HG02588 (cell line): ENCODE measurements around the gene KRT35.

ENCODE experiments used
- ATAC-seq: cut with Tn5 transposase; IDR thresholded peaks from one replicate; pipeline ENCODE4 v1.9.1; 2021; ENCODE audit warnings: mild to moderate bottlenecking, moderate library complexity; ENCODE audit not compliant: unreplicated experiment

KRT35 gene

DNA sequence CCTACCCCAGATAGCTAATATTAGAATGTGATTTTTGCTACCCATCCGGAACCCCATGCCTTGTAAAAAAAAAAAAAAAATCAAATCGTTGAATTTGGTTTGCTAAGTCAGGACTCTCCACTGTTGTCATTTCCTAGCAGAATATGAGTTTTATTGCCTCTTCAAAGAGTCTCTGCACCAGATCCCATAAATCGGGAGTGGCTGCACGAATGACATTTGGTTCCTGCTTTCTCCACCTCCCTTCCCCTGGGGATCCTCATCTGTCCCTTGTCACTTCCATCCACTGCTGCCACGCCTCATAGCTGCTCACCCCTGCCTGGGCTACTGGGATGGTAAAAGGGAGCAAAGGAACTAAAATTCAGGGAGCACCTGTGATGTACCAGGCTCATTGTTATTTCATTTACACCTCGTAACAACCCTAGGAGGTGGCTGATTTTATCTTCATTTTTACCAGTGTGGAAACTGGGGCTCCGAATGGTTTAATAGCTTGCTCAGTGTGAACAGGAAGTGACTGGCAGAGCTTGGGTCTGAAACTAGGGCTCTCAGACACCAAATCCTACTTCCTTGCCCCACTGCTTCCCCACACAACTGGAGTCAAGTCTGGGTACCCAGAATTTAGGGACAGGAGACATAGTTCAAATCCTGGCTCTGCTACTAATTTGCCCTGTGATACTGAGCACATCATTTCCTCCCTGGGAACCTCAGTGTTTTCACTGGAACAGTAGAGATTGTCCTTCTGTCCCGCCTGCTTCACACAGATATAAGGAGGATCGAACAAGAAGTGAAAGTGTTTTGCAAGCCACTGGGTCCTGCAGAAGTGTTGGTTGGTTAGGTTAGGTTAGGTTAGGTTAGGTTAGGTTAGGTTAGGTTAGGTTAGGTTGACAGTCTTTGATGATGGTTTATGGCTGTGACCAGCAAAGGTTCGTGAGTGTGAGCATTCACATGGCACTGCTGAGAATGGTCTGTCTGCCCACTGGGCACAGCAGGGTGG, 9.3 kb upstream of the KRT35 start:
- ATAC-seq, result no peak

DNA sequence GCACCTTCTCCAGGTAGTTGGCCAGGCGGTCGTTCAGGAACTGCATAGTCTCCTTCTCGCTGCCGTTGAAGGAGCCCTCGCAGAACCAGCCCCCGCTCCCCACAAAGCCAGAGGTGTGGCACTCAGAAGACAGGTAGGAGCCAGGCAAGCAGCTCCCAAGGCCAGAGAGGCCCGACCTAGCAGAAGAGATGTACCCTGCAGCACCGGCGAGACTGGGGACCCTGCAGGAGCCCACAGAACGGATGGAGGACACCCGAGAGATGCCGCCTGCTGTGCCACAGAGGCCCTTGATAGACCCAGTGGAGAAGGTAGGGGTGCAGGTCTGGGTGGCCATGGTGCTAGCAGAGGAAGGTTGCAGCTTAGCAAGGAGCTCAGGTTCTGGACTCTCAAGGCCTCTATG, 8.6 kb upstream of the KRT35 start, which contains the start of gene KRT36:
KRT36 (minus strand) TSS at position 380 of the 400 bp plus-strand sequence; CDS start at position 334, 46 bp downstream.
- ATAC-seq, result no peak

DNA sequence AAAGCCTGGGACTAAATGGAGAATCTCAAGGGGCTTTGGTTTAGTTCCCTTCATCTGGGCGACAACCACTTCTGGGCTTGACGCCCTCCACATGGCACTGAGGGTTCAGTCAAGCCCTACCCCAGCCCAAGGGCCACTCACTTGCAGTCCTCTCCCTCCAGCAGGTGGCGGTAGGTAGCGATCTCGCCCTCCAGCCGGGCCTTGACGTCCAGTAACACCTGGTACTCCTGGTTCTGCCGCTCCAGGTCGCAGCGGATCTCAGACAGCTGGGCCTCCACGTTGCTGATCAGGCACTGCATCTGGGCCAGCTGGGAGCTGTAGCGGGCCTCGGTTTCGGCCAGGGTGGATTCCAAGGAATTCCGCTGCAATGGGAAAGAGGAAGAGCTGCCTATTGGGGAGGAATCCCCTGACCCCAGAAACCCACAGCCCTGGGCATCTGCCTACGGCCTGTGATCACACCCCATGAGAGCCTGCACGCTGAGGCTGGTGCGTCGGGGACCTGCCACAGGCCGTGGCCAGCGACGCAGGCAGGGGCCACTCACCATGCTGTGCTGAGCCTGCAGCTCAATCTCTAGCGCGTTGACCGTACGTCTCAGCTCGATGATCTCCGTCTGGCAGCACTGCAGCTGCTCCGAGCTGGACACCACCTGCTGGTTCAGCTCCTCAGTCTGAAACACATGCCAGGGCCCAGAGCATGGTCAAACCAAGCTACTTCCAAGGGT, 6.0 kb upstream of the KRT35 start:
- ATAC-seq, result no peak

DNA sequence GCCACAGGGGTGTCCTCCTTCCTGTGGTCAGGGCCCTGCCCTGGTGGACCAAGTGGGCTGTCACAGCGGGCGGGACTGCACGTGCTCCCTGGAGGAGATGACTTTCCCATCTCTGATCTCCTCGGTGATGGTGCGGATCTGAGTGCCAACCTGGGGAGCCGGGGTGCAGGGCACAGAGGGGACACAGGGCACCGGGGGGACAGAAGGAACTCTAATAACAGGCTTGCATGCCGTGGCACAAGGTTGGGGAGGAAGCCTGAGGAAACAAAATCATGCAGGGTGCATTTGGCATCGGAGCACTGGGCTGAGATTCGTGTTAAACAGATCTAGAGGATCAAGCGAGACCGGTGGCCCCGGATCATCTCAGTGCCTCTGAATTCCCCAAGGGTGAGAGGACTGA, 5.4 kb upstream of the KRT35 start:
- ATAC-seq, result no peak

DNA sequence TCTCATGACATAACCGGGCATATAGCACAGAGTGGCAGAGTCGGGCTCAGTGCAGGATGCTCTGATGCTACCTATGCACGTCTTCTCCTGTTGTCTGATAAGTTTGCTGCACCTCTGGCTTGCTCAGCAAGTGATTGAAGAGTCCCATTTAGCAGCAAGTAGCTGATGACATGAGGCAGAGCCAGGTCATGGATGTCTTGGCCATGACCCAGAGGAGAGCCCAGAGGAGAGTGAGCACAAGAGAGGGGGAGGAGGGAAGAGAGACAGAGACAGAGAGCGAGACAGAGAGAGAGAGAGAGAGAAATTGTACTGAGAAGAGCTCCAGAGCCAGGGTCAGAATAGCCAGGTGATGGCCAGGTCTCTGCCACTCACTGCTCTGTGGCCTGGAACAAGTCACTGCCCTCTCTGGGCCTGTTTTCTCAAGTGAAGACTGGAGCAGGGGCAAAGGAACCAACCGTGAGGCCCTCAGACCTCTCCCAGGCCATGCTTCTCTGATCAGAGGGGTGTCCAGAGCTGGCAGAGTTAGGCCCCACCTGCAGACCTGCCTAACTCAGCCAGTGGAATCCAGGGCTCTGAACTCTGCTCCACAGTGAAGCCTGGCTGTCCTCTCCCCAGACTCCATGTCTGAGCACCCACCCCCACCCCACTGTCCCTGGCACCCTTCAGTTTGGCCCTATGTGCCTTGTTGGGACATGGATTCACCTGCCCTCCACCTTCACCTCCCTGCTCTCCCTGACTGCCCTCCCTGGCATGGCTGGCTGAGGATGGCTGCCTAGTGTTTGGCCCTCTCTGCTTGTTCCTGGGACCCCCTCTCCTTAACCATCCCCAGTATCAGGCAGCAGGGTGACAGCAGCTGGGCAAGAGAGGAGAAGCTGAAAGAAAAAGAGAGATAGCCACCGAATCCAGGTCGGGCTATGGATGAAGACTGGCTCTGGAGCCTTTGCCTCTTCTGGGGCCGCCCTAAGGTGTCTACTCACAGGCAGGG, 4.3 kb upstream of the KRT35 start:
- no peak for ATAC-seq

DNA sequence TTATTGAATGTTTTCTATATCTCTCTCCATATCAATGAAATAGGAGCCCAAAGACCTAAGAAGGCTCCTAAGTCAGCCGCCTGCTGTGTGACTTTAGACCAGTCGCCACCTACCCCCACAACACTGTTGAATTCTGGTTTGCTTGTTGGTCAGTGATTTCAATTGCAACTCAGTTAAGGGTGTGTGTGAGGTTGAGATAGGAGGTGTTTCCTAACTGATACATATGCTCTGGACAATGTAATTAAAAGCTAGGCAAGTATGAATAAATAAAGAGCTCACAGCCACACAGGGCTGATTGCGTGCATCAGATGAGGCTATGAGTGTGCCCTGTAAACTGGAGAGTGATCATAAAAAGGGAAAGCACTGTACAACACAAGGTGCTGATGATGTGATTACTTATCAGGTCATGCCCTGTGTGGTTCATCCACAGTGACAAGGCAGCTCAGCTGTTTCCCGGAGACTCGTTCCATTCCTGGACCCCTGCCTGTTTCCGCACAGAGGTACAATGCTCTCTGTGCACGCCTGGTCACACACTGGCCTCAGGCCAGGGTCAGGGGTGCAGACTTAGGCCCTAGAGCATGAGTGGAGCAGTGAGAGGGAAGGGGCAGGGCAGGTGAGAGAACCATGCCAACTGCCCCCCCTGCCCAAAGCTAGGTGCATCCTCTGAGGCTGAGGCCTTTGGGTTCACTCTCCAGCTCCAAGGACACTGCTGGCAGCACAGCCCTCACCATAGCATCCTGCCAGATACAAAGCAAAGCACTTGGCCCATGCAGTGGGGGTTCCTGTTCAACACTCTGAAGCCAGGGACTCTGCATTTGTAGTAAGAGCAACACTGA, 3.3 kb upstream of the KRT35 start:
- ATAC-seq, result no peak

DNA sequence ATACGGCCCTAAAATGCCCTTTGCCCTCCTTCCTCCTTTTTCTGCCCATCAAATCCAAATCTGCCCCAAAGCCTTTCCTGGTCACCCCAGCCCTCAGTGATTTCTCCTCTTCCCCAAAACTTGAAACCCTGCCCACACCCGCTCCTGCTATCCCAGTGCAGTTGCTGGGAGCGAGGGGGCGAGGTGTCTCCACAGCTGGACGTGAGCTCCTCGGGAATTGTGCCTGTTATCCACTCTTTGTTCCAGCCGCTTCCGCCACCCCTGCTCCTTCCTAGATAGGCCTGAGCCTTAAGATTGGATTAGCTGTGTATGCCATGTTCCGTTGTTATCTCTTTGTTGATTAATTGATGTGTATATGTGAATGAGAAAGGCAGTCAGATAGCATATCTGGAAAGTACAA, 2.6 kb upstream of the KRT35 start:
- no peak for ATAC-seq

DNA sequence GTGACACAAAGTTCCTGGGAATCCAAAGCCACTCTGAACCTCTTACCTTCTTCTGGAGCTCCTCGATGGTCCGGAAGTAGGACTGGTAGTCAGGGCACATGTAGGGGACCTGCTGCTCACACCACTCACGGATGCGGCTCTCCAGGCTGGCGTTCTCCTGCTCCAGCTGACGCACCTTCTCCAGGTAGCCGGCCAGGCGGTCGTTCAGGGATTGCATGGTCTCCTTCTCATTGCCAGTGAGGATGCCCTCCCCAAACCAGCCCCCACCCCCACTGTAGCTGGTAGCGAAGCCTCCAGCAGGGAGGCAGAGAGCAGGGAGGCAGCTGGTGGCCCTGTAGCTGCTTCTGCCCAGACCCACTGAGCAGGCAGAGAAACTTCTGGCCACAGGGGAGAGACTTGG, 370 bp downstream of the KRT35 start:
- no peak for ATAC-seq

DNA sequence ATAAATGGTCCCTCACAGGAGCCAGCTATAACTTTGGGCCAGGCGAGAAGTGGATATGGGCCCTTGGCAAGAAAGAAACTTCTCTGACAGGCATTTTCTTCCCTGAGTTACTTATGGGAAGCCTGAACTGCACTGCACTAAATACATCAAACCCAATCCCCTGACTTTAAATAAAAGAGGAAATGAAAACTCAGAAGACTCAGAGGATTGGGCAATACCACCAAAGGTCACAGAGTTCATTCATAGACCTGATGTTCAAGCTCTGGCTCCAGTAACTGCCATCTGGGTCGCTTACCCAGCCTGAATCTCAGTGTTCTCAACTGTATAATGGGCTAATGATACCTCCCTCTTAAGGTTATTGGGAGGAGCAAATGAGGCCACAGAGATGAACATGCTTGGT, 815 bp downstream of the KRT35 start:
- no peak for ATAC-seq

DNA sequence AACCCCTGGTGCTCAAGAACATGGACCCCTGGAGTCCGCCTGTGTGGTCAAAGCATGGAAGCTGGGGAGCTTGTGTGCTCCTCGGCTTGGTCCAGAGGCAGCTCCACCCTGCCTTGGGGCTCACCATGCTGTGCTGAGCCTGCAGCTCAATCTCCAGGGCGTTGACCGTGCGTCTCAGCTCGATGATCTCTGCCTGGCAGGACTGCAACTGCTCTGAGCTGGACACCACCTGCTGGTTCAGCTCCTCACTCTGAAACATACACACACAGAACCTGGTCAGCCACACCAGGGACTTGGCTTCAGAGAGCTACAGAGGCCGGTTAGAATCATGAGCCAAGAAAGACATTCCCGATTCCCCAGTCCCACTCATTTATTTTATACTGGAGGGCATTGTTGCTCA, 2.7 kb downstream of the KRT35 start:
- no peak for ATAC-seq

DNA sequence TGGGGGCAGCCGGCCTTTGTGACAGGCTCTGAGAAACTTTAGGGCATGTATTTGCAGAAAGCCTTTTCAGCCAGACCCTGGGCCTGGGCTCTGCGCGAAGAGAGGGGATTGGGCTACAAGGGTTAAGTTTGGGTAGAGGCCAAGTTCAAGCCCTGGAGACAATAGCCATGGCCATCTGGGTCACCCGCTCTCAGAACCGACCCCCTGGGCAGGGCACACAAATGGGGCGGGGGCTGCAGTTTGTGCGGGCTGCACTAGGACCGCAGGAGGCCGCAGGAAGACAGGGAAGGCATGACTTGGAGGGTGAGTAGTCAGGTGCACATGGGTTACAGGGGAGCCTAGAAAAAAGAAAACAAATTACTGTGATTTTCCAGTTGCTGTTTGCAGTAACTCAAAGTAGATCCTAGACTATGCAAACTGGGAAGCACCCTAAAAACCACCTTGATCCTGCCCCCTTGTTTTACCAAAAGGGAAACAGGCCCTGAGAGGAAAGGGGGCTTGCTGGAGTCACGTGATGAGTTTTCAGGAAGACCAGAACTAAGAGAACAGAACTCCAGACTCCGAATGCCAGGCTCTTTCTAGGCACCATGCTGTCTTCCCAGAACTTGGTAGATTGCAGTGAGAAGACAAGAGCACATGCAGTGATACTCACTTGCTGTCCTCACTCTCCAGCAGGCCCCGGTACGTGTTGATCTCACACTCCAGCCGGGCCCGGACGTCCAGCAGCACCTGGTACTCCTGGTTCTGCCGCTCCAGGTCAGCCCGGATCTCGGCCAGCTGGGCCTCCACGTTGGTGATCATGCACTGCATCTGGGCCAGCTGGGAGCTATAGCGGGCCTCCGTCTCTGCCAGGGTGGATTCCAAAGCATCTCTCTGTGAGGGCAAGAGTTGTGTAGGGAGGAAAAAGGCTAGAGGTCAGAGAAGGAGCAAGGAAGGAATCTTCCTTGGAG, 3.8 kb downstream of the KRT35 start:
- ATAC-seq, result no peak

DNA sequence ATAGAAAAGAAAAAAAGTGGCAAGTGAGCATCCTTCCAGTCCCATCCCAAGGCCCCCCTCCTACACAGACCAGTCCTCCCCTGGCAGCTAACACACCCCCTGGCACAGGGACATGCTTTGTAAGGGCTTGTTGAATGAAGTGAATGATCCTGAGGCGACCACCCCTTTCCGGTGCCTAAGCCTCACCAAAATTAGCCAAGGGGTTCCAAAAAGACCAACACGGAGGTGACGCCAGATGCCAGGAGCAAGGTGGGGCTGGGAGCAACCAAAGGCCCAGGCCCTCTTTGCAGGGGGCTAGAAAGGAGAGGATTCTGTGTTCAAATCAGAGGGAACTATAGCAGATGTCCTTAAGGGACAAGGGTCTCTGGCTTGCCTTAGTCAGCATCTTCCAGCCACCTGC, 5.5 kb downstream of the KRT35 start:
- no peak for ATAC-seq

DNA sequence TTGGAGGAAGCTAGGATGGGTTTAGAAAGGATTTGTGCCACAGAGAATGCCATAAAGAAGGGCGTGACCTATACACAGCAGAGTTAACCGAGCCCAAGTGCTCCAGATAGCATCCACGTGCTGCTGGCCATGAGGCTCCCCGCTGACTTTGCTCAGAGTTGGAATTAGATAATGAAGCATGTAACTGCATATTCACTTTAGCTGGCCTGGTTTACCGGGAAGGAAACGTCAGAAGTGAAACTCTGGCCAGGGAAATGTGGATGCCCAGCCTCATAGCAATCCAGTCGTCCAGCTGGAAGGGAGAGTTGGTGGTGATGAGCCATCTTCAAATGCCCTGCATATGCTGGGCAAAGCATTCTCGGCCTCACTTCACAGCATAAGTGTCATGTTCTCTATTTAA, 6.1 kb downstream of the KRT35 start:
- ATAC-seq, result no peak

DNA sequence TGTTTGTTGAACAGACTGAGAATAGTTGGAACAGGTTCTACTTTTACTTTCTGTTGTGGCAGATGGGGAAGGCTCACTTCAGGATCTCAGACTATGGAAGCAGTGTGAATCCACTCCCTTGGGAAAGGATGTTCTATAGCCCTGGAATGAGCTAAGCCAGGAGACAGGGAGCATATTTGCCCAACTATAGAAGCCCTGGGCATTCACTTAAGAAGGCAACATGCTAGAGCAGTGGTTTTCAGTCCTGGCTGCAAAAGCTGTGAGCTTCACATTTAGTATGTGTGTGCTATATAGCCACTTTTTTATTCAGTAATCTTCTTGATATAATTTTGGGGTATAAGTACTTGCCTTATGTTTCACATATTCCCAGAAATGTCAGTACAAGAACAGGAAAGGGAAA, 12.6 kb downstream of the KRT35 start:
- no peak for ATAC-seq

DNA sequence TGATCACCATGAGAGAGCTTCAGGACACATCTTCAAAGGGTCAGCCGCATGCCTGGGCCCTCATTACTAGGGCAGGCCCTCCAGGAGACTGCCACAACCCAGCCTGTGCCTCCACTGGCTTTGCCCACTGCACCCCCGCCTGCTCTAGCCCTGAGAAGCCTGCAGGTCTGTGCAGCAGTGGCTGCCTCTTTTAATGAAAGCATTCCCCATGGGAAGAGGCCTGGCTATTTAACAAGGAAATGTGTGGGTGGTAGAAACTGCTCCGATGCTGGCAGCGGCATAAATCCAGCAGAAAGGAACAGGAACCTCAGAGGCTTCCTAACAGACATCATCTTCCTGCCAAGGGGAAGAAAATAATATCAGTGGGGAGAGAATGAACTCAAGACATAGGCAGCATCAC, 13.4 kb downstream of the KRT35 start:
- ATAC-seq, result no peak

DNA sequence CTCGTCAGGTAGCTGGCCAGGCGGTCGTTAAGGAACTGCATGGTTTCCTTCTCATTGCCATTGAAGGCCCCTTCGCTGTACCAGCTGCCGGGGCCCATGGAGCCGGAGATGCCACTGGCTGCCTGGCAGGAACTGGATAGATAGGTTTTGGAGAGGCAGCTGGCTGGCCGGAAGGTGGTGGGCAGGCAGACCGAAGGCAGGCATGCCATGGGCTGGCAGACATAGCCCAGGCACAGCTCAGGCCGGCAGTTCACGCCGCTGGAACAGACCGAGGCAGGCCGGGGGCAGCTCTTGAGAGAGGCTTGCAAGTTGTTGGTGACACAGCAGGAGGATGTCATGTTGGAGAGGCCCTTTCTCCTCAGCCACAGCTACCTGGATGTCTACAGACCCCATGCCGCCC, 14.0 kb downstream of the KRT35 start, which contains the start of gene KRT32:
KRT32 (minus strand) TSS at position 399 of the 400 bp plus-strand sequence; CDS start at position 338, 61 bp downstream.
- ATAC-seq, result no peak

DNA sequence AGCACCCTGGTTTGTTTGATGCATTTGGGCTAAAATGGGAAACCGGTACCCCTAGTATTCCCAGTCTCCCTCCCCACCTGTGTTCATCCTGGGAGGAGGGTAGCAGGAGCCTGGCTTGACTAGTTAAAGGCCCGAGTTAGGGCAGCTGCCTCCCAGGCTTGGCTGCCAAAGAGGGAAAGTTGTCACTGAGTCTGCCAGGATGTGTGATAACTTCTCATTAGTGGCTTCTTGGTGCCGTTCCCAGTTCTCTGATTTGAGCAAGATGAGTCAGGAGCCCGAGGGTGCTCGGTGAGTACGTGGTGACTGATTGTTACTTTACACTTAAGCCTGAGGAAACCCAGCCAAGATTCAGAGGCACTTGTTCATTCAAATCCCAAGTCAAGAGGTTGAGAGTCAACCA, 16.3 kb downstream of the KRT35 start:
- no peak for ATAC-seq

DNA sequence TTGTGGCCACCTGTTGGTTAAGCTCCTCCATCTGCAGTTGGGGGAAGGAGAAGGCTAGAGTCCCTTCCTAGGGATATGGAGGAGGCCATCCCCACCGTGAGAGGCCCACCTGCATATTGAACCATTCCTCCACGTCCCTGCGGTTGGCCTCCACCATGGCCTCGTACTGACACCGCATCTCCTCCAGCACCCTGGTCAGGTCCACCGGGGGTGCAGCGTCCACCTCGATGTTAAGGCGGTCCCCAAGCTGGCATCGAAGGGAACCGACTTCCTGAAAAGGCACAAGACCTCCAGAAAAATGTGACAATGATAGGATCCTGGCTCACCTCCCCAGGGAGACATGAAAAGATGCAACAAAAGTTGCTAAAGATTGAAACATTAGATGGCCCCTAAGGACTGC, 16.8 kb downstream of the KRT35 start:
- ATAC-seq, result no peak

DNA sequence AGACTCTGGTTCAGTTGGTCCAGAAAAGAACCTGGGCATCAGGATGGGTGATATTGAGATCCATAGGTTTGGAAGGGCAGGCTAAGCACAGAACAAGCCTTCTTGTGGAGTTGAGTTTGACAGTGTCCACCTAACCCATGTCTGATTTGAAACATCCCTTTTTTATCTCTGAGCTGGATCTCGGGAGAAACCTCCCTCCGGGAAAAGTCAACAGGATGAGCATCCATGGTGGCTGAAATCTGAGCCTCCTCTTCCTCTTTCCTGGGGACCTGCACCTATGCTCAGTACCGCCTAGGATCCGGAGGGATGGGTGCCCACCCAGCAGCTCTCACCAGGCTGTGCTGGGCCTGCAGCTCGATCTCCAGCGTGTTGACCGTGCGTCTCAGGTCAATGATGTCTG, 17.2 kb downstream of the KRT35 start:
- no peak for ATAC-seq
